ENCODE data around the gene CAPN5. TPM values are rescaled to one million over a fixed set of nuclear protein-coding genes. Genes with fewer than 3 reads are reported as not detected.

The CAPN5 gene
- total RNA-seq, 1 donor from 2014 or later = 7.9 TPM

GRCh38 chr11:77062924-77063323 is 3.8 kb upstream of the CAPN5 start:
- H3K9me3 ChIP-seq = no peaks in the 10 kb centered on the region
- H3K4me3 ChIP-seq = no peak overlapping the region
- H3K4me1 ChIP-seq = peaks cover 0 to 9% of the 10 kb centered on the region in 2 donors
- H3K27me3 ChIP-seq = no peaks in the 10 kb centered on the region
- no peak for DNase-seq (ENCODE audit: low spot score in 2 of 2)
- no peak overlapping the region for H3K27ac ChIP-seq
- H3K36me3 ChIP-seq = no peaks in the 10 kb centered on the region
- intact Hi-C loops (cut with DNase I) = loop anchor here (10.0 kb wide), 2 partner anchors 762 to 828 kb away; partner anchors contain the start of genes AAMDC and RSF1
- TF ChIP-seq, protein P1, sequence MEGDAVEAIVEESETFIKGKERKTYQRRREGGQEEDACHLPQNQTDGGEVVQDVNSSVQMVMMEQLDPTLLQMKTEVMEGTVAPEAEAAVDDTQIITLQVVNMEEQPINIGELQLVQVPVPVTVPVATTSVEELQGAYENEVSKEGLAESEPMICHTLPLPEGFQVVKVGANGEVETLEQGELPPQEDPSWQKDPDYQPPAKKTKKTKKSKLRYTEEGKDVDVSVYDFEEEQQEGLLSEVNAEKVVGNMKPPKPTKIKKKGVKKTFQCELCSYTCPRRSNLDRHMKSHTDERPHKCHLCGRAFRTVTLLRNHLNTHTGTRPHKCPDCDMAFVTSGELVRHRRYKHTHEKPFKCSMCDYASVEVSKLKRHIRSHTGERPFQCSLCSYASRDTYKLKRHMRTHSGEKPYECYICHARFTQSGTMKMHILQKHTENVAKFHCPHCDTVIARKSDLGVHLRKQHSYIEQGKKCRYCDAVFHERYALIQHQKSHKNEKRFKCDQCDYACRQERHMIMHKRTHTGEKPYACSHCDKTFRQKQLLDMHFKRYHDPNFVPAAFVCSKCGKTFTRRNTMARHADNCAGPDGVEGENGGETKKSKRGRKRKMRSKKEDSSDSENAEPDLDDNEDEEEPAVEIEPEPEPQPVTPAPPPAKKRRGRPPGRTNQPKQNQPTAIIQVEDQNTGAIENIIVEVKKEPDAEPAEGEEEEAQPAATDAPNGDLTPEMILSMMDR (IDR thresholded peaks at IDR 0.05) = no peak

- Histone ChIP-seq H3K27ac (no peak overlapping the region), H3K27me3 (no peaks in the 10 kb centered on the region), H3K4me1 (peaks cover 0 to 14% of the 10 kb centered on the region in 2 donors), H3K36me3 (no peaks in the 10 kb centered on the region), H3K9me3 (no peaks in the 10 kb centered on the region), H3K4me3 (no peak overlapping the region)
- TF ChIP-seq, protein P1 (IDR thresholded peaks at IDR 0.05) = no peak
- no peak for DNase-seq (ENCODE audit: low spot score in 2 of 2)
- intact Hi-C loops (cut with DNase I) = loop anchor here (10.0 kb wide), 2 partner anchors 761 to 829 kb away; partner anchors contain the start of genes AAMDC and RSF1
Observed at GRCh38 chr11:77063407-77063806, 3.4 kb upstream of the CAPN5 start.

GRCh38 chr11:77063861-77064260 is 2.9 kb upstream of the CAPN5 start:
- Histone ChIP-seq H3K27ac (no peak overlapping the region), H3K4me3 (no peak overlapping the region), H3K36me3 (no peaks in the 10 kb centered on the region), H3K9me3 (no peaks in the 10 kb centered on the region), H3K4me1 (peaks cover 0 to 16% of the 10 kb centered on the region in 2 donors), H3K27me3 (no peaks in the 10 kb centered on the region)
- TF ChIP-seq, protein P1 (IDR thresholded peaks at IDR 0.05) = no peak
- no peak for DNase-seq (ENCODE audit: low spot score in 2 of 2)
- intact Hi-C loops (cut with DNase I) = loop anchor here (10.0 kb wide), 2 partner anchors 761 to 829 kb away; partner anchors contain the start of genes AAMDC and RSF1

- no peak overlapping the region for H3K27ac ChIP-seq
- TF ChIP-seq, protein P1 (IDR thresholded peaks at IDR 0.05) = no peak
- no peak overlapping the region for H3K4me3 ChIP-seq
- DNase-seq (ENCODE audit: low spot score in 2 of 2) = no peak
- H3K36me3 ChIP-seq = no peaks in the 10 kb centered on the region
- H3K4me1 ChIP-seq = peaks cover 0 to 19% of the 10 kb centered on the region in 2 donors
- intact Hi-C loops (cut with DNase I) = loop anchor here (1.0 to 10.0 kb wide), 3 partner anchors 10 to 830 kb away; partner anchors contain the start of genes AAMDC and RSF1
- H3K27me3 ChIP-seq = no peaks in the 10 kb centered on the region
- no peaks in the 10 kb centered on the region for H3K9me3 ChIP-seq
Observed at GRCh38 chr11:77064648-77065217, 2.0 kb upstream of the CAPN5 start.

DNA sequence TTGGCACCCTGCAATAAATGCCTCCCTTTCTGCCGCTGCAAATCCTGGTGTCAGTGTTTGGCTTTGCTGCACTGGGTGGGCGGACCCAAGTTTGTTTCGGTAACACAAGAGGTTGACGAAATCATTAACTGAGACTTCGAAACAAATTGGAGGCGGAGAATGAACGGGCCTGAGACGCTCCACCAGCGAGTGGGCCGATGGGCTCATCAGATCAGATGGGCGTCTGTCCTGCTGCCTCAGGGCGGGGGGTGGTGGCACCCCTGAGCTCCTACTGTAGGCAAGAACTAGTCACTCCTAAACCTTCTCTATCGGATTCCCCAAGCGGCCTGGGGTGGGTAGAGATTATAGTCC is 918 bp upstream of the CAPN5 start:
- Histone ChIP-seq H3K27ac (peak overlapping the region; percentile 93), H3K9me3 (no peaks in the 10 kb centered on the region), H3K4me1 (peaks cover 0 to 19% of the 10 kb centered on the region in 2 donors), H3K27me3 (no peaks in the 10 kb centered on the region), H3K36me3 (no peaks in the 10 kb centered on the region), H3K4me3 (peak overlapping the region; percentile 80 to 84)
- TF ChIP-seq, protein P1 (IDR thresholded peaks at IDR 0.05) = no peak
- intact Hi-C loops (cut with DNase I) = loop anchor here (1.0 to 10.0 kb wide), 5 partner anchors 8 to 831 kb away; partner anchors contain the start of genes AAMDC and RSF1
- DNase-seq (ENCODE audit: low spot score in 2 of 2) = peak in 1 of 2 donors; percentile 72

Measured in ascending aorta (tissue), 2 donors.